OCI-LY7 (cell line): ENCODE measurements around the gene UBA52.

ENCODE experiments used
- CTCF ChIP-seq: fragments of 200-600 bp; sonication (generic); conservative IDR thresholded peaks from 2 replicates; pipeline ENCODE4 v1.5.1; 2014; ENCODE audit warnings: mild to moderate bottlenecking, antibody characterized with exemption, low read length, moderate library complexity, mixed read lengths
- EZH2phosphoT487 ChIP-seq: fragments of 200-600 bp; sonication (generic); IDR thresholded peaks from 2 replicates; pipeline ENCODE4 v1.6.1; 2018; ENCODE audit warnings: low read depth, borderline replicate concordance, mild to moderate bottlenecking, mixed run types, antibody characterized with exemption, low read length, moderate library complexity, mixed read lengths

- TF ChIP-seq CTCF (no peak), EZH2phosphoT487 (no peak)
Observed at GRCh38 chr19:18603958-18604819, 32.5 kb downstream of the UBA52 start.
